GM21825 (cell line): ENCODE results near the gene RAP1A.

ENCODE experiments used
- ATAC-seq: cut with Tn5 transposase; IDR thresholded peaks from one replicate; pipeline ENCODE4 v1.9.1; 2021; ENCODE audit warnings: mild to moderate bottlenecking, moderate library complexity; ENCODE audit not compliant: unreplicated experiment

RAP1A gene

DNA sequence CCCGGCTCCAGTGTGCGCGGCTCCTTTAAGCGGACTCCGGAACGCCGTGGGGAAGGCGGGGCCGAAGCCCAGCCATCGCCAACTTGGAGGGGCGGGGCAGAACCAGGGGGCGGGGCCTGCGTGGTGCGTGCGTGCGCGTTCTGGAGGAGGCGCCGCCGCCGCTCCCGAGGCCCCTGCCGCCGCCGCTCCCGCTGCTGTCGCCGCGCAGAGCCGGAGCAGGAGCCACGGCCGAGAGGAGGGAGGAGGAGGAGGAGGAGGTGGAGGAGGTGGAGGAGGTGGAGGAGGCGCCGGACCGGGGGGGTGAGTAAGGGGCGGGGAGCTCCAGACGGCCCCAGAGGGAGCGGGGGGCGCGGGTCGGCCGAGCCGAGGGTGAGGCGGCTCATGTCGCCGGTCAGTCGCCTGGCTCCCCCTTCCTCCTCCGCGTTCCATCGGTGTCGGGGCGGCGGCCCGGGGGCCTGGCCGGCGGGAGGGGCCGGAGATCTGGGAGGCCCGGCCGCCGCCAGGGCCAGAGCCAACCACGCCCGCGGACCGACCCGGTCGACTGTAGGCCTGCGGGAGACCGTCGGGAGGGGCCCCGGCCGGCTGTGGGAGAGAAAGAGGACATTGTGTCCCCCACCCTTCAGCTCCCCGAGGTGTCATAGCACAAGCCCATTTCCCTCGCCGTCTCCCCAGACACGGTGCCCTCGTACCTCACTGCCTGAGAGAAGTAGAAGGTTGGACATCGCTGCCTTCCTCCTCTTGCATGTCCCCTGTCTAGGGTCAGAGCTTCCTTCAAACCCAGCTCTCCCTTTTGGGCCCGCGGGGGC is at the start of gene RAP1A:
Gene RAP1A, plus strand, starts transcription at position 155 of the 806 bp plus-strand sequence. CDS start 71,572 bp downstream, outside the sequence.
- ATAC-seq: peak; percentile 46

DNA sequence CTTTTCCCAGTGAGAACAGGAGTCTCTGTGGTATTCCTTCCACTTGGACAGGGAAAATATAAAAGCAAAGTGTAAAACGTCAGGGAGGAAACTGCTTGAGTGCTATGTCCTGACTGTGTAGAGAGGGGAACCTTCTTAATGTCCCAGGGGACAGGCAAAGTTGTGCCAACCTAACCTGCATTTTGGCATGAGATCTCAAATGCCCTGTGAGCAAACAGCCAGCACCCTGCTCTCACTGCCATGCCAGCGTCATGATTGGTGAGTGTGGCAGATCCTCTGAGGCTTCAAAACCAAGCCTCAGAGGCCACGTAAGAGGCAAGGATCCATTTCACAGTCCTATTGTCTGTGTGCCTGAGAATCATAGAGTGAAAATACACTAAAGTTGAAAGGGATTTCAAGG is 49.7 kb upstream of the RAP1A start:
- no peak for ATAC-seq

- no peak for ATAC-seq
Observed at GRCh38 chr1:111570781-111571181, 48.8 kb upstream of the RAP1A start.

DNA sequence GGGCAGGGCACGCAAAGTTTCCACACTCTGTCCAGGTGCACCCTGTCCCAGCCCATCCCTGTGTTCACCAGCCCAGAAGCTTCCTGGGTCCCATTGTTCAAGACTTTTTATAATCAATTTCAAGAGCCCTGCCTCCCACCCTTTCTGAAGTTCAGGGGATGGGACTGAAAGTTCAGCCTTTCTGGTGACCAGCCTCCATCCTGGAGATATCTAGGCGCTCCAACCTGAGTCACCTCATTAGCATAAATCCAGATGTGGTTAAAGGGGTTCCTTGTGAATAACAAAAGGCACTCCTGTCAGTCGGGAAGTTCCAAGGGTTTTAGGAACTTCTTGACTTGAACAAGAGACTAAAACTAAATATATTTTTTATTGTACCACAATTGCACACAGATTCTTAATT is 48.4 kb upstream of the RAP1A start:
- no peak for ATAC-seq

GRCh38 chr1:111571987-111572386 is 47.6 kb upstream of the RAP1A start:
- ATAC-seq: no peak

DNA sequence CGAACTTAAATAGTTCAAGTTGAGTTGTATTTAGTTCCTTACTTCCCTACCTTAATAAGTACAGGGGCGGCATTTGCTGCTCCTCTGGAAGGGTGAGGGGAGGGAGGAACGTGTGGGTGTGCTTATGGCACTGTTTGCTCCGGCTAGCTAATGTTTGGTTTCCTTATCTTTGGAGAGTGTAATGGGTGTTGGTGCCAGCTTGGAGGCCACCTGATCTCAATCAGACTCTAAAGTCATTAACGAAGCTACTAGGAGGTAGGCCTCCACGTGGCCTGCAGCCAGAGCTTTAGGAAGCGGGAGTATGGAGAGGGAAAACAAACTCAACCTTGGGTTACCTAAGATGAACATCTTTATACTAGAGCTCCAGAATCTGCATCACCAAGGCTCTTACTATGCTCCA is 43.0 kb upstream of the RAP1A start:
- no peak for ATAC-seq

DNA sequence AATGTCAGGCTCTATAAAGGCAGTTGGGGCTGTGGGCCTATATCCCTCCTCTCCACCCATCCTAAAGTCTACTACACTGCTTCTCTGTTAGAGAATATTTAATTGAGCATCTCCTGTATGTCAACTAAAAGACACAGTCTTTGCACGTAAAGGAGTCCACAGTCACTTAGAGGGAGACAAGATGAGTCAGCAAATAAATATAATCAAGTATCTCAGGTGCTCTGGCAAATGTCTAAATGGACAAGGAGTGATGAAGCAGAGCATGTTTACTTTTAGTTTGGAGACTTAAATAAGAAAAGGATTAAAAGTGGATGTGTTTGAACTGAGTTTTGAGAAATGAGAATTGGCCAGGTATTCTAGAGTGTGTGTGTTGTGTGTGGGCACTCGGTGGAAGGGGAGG is 41.8 kb upstream of the RAP1A start:
- no peak for ATAC-seq

- no peak for ATAC-seq
Observed at GRCh38 chr1:111581166-111581565, 38.4 kb upstream of the RAP1A start.

- no peak for ATAC-seq
Observed at GRCh38 chr1:111582016-111582415, 37.6 kb upstream of the RAP1A start.

- no peak for ATAC-seq
Observed at GRCh38 chr1:111582644-111583618, 36.7 kb upstream of the RAP1A start.

DNA sequence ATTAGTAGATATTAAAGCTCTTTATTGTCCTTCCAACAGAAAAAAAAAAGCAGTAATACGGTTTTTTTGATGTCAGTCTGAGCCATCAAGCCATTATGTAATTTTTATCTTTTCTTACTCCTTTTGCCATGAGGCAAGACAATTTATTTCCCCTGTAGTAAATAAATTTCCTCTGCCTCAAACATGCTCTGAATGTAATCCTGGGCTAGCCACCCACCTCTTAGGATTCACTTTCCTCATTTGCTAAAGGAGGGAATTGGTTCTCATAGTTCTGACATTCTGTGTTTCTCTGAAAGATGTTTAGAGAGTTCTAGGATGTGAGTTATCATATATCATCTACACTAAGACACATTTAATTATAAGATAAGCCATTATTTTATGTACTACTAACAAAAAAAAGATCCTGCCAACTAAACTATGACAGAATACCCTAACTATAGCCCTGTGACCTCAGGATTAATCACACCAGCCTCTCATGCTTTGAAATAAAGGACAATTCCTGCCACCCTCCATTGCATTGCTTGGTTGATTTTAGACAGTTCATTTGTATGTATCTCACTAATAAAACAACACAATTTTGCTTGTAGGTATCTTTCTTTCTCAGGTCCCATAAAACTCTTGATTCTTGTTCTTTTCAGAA is 34.0 kb upstream of the RAP1A start:
- no peak for ATAC-seq

GRCh38 chr1:111586112-111586511 is 33.5 kb upstream of the RAP1A start:
- no peak for ATAC-seq

DNA sequence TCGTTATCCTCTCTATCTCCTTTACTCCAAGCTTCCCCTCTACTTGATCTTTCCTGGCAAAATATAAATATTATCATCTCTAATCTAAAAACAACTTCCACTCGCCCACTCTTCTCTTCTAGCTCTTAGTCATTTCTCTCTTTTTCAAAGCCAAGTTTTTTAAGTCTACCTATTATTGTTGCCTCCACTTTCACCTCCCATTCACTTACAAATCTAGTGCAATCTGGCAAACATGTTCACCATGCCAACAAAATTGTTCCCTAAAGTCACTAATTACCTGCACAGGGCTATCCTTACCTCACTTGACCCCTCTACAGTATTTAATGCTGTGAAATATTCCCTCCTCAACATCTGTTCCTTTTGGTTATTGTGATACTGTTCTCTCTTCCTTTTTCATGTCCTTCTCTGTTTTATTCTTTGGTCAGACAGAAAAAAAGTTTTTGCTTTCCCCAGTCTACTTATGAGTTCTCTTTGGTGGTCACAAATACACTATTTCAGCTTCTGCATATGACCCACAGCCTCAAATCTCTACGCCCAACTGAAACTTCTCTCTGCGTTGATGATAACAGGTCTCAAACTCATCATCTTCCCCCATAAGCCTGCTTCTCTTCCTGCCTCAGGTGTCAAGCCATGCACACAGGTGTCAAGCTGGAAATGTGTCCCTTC is 31.9 kb upstream of the RAP1A start:
- ATAC-seq: no peak

DNA sequence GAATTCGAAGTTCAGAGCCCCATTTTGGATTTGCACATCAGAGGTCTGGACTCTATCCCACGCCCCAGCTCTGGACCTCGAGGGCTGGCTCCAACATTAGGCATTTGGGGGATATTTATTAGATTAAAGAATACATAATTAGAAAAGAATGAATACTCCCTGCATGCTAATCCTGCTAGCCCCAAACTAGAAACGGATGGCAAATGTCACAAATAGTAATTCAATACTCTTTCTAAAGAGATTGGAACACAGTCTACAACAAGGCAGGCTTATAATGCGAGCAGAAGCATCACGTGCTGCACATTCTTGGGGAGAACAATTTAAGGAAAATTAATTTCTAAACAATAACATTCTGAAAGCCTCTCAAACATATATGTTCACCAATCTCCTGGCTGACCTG is 27.7 kb upstream of the RAP1A start:
- no peak for ATAC-seq

- peak; percentile 80 for ATAC-seq
Observed at GRCh38 chr1:111592389-111593361, 26.9 kb upstream of the RAP1A start.

- no peak for ATAC-seq
Observed at GRCh38 chr1:111593403-111594305, 25.9 kb upstream of the RAP1A start.

DNA sequence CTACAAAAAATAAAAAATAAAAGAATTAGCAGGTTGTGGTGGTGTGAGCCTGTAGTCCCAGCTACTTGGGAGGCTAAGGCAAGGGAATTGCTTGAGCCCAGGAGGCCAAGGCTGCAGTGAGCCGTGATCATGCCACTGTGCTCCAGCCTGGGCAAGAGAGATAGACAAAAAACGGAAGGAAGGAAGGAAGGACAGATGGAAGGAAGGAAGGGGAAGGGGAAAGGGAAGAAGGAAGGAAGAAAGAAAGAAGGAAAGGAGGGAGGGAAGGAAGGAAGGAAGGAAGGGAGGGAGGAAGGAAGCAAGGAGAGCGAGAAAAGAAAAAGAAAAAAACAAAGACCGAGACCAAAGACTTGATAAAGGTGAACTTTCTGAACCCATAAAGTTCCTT is 25.3 kb upstream of the RAP1A start:
- no peak for ATAC-seq

DNA sequence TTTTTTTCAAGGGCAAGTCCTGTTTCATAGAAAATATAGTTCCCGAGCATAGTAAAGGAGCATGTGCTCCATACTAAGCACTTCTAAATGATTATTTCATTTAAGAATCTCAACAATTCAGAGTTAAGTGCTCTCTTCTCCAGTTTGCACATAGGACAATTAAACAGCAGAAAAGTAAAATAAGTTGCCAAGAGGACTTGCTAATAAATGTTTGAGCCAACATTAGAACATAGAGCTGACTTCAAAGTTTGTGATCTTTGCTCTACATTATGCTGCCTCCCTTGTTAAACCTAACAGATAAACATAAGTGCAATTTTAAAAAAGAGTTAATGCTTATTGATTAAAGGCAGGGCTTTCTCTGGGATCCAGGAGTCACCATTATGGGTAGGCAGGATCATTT is 23.8 kb upstream of the RAP1A start:
- ATAC-seq: no peak

- ATAC-seq: no peak
Observed at GRCh38 chr1:111596499-111596898, 23.1 kb upstream of the RAP1A start.
